Peyer's patch (tissue), 4 donors: ENCODE results near the gene TMX1.

Source experiments
- POLR2A ChIP-seq, 2 donors: fragments of 450-650 bp; IDR thresholded peaks; one replicate each; pipeline ENCODE4 v1.5.1; 2017; ENCODE audit warnings: antibody characterized with exemption in 2 of 2, mild to moderate bottlenecking in 2 of 2, moderate library complexity in 2 of 2
- TF ChIP-seq, protein P1 (sequence below), 6 experiments: fragments of 450-650 bp in 4 of 6; fragments of 200-600 bp in 2 of 6; sonication (generic) in 1 of 6; IDR thresholded peaks; one replicate each; pipeline ENCODE4 v1.5.1; 2017 to 2019; ENCODE audit warnings: antibody characterized with exemption in 6 of 6, mild to moderate bottlenecking in 3 of 6, moderate library complexity in 1 of 6

DNA sequence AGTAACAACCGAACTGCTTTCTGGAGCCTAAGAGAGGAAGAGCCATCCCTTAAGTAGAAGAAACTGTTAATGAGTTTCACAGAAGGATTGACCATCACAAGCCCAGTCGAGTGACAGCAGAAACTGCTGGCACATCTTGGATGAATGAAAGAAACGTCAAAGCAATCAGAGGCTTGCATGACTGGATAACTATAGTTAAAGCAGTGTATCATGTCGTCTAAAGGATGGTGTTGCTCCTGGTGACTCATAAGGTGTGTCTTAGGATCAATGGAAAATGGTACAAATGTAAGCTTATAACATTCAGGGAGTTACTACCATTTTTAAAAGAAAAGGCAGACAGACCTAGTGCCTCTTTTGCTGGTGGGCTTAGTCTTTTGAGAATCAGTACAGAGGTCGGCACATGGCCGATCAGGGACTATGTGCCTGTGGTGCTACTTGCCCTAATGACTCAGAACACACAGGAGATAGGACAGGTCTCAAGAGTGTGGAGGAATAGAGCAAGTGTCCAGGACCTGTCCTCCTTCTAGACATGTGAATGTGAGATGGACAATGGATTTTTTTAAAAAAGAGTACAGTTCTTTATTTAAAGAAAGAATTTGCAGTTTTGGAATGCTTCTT lies 55.7 kb downstream of the TMX1 start:
- TF ChIP-seq, protein P1, sequence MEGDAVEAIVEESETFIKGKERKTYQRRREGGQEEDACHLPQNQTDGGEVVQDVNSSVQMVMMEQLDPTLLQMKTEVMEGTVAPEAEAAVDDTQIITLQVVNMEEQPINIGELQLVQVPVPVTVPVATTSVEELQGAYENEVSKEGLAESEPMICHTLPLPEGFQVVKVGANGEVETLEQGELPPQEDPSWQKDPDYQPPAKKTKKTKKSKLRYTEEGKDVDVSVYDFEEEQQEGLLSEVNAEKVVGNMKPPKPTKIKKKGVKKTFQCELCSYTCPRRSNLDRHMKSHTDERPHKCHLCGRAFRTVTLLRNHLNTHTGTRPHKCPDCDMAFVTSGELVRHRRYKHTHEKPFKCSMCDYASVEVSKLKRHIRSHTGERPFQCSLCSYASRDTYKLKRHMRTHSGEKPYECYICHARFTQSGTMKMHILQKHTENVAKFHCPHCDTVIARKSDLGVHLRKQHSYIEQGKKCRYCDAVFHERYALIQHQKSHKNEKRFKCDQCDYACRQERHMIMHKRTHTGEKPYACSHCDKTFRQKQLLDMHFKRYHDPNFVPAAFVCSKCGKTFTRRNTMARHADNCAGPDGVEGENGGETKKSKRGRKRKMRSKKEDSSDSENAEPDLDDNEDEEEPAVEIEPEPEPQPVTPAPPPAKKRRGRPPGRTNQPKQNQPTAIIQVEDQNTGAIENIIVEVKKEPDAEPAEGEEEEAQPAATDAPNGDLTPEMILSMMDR (IDR thresholded peaks at IDR 0.05) = no peak
- no peak for TF ChIP-seq POLR2A (IDR thresholded peaks at IDR 0.05)
